ENCODE results near the gene TMEM150A. TPM values are rescaled to one million over a fixed set of nuclear protein-coding genes. Genes with fewer than 3 reads are reported as not detected.
A peak's percentile ranks its signal among the peaks of the same experiment; 100 is the strongest.
"Not testable (repeated sequence)": the region's sequence is repeated elsewhere in the genome, so short reads cannot be mapped to it uniquely, and the experiment has no call there.

Gene TMEM150A
- total and polyA plus RNA-seq, 12 donors: 7.6 to 21.1 (median 10.1) TPM

DNA sequence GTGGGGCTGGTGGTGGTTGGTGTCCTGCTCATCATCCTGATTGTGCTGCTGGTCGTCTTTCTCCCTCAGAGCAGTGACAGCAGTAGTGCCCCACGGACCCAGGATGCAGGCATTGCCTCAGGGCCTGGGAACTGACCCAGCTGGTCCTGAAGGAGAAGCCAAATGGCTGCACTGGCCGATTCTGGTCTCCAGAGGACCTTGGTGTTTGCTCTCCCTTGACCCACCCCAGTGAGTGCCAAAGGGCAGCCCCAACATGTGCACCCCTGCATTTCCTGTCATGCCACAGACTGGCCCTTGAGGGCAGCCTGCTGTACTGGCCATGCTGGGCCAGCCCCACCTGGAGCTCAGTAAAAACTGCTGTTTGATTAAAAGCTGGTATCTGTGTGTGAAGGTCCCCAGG lies 9.5 kb downstream of the TMEM150A start:
- ATAC-seq (no peak), DNase-seq (no peak)
- Histone ChIP-seq H3K27me3 (no peaks in the 10 kb centered on the region), H3K27ac (peak overlapping the region in 2 of 10 donors; percentile 3 to 94), H3K4me3 (no peak overlapping the region), H3K36me3 (peaks cover 0 to 35% (median 7%) of the 10 kb centered on the region in 9 donors), H3K4me1 (peaks cover 8 to 78% (median 68%) of the 10 kb centered on the region in 9 donors), H3K9me3 (no peaks in the 10 kb centered on the region)
- intact Hi-C loops (cut with DNase I): no loop called here
- TF ChIP-seq, protein P1, sequence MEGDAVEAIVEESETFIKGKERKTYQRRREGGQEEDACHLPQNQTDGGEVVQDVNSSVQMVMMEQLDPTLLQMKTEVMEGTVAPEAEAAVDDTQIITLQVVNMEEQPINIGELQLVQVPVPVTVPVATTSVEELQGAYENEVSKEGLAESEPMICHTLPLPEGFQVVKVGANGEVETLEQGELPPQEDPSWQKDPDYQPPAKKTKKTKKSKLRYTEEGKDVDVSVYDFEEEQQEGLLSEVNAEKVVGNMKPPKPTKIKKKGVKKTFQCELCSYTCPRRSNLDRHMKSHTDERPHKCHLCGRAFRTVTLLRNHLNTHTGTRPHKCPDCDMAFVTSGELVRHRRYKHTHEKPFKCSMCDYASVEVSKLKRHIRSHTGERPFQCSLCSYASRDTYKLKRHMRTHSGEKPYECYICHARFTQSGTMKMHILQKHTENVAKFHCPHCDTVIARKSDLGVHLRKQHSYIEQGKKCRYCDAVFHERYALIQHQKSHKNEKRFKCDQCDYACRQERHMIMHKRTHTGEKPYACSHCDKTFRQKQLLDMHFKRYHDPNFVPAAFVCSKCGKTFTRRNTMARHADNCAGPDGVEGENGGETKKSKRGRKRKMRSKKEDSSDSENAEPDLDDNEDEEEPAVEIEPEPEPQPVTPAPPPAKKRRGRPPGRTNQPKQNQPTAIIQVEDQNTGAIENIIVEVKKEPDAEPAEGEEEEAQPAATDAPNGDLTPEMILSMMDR (IDR thresholded peaks at IDR 0.05): no peak
- WGBS, 2 donors: 64 to 65% methylated on average over 3 of the region's 3 CpGs

DNA sequence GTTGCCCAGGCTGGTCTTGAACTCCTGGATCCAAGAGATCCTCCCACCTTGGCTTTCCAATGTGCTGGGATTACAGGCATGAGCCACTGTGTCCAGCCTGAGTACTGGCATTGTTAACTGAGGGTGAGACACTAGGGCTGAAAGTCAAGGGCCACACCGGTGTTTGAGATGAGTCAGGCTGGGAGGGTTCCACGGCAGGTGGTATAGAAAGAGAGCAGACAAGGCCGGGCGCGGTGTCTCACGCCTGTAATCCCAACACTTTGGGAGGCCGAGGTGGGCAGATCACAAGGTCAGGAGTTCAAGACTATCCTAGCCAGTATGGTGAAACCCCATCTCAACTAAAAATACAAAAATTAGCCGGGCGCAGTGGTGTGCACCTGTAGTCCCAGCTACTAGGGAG lies 10.2 kb downstream of the TMEM150A start:
- ATAC-seq; H3K27me3 ChIP-seq; DNase-seq; intact Hi-C loops (cut with DNase I); H3K4me3 ChIP-seq; H3K9me3 ChIP-seq: not testable (repeated sequence)
- WGBS, 2 donors: 93 to 96% methylated on average over 9 of the region's 9 CpGs
- peaks cover 0 to 28% (median 2%) of the 10 kb centered on the region in 9 donors for H3K36me3 ChIP-seq
- peak overlapping the region in 9 of 10 donors; percentile 63 to 97 (median 91) for H3K27ac ChIP-seq
- H3K4me1 ChIP-seq: peaks cover 8 to 84% (median 75%) of the 10 kb centered on the region in 9 donors

DNA sequence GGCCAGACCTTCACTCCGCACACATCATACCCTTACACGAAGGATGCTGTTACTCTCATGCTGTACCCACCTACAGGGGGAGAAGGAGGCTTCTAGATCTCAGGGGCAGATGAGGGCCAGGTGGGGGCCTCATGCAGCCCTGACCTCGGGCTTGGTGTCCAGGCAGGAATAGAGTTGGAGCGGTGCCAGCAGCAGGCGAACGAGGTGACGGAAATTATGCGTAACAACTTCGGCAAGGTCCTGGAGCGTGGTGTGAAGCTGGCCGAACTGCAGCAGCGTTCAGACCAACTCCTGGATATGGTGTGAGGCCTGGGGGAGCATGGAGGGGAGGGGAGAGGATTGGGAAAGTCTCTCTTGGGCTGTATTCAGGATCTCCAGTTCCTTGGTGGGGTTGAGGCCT lies 10.9 kb downstream of the TMEM150A start:
- 51 to 72% methylated on average over 12 of the region's 12 CpGs for WGBS, 2 donors
- Histone ChIP-seq H3K9me3 (no peaks in the 10 kb centered on the region), H3K4me1 (peaks cover 8 to 84% (median 75%) of the 10 kb centered on the region in 9 donors), H3K4me3 (no peak overlapping the region), H3K36me3 (peaks cover 0 to 20% (median 0%) of the 10 kb centered on the region in 9 donors), H3K27ac (peak overlapping the region; percentile 63 to 97 (median 86)), H3K27me3 (no peaks in the 10 kb centered on the region)
- DNase-seq (peak in 1 of 2 donors; percentile 38), ATAC-seq (no peak)
- intact Hi-C loops (cut with DNase I): no loop called here
- TF ChIP-seq, protein P1 (IDR thresholded peaks at IDR 0.05): no peak

DNA sequence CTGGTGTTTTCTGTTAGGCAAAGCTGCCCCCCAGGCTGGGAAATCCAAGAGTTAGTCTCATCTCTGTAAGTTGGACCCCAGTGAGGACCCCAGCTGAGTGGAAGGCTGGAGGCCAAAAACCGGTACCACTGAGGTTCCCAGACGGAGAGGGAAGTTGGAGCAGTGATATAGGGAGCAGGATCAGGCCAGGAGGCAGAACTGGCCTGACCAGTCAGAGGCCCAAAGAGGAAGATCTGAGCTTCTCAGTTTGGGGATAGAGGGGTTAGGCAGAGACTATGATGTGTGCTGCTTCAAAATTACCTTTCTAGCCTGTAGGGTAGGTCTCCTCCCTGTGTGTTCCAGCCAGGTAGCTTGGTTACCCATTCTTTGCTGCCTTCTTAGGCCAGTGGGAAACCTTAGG lies 11.5 kb downstream of the TMEM150A start:
- peaks cover 9 to 84% (median 75%) of the 10 kb centered on the region in 9 donors for H3K4me1 ChIP-seq
- peaks cover 0 to 18% (median 0%) of the 10 kb centered on the region in 9 donors for H3K36me3 ChIP-seq
- no peak for DNase-seq
- TF ChIP-seq, protein P1 (IDR thresholded peaks at IDR 0.05): no peak
- H3K27ac ChIP-seq: peak overlapping the region; percentile 63 to 97 (median 86)
- no peaks in the 10 kb centered on the region for H3K27me3 ChIP-seq
- WGBS, 2 donors: 71 to 85% methylated on average over 2 of the region's 2 CpGs
- ATAC-seq: no peak
- H3K4me3 ChIP-seq: peak overlapping the region in 3 of 10 donors; percentile 0 to 14 (median 3)
- intact Hi-C loops (cut with DNase I): no loop called here
- no peaks in the 10 kb centered on the region for H3K9me3 ChIP-seq

Measured in heart right ventricle (tissue), 16 donors.